ENCODE results near the gene FAHD1.

FAHD1 gene

GRCh38 chr16:1818204-1818872 is 8.7 kb upstream of the FAHD1 start:
- no peak for DNase-seq

GRCh38 chr16:1818873-1819525 is 8.0 kb upstream of the FAHD1 start:
- DNase-seq = no peak

- no peak for DNase-seq
Observed at GRCh38 chr16:1819611-1820010, 7.4 kb upstream of the FAHD1 start.

- no peak for DNase-seq
Observed at GRCh38 chr16:1820096-1820945, 6.7 kb upstream of the FAHD1 start.

- no peak for DNase-seq
Observed at GRCh38 chr16:1820946-1821290, 6.1 kb upstream of the FAHD1 start.

GRCh38 chr16:1821861-1822611 is 5.0 kb upstream of the FAHD1 start:
- no peak for DNase-seq

GRCh38 chr16:1822801-1823200 is 4.2 kb upstream of the FAHD1 start:
- no peak for DNase-seq

GRCh38 chr16:1823821-1824220 is 3.2 kb upstream of the FAHD1 start:
- DNase-seq = peak; percentile 76

GRCh38 chr16:1825381-1825863 is 1.6 kb upstream of the FAHD1 start:
- DNase-seq = no peak

- DNase-seq = peak; percentile 65
Observed at GRCh38 chr16:1825864-1826690, 929 bp upstream of the FAHD1 start.

- no peak for DNase-seq
Observed at GRCh38 chr16:1828645-1829410, 1.8 kb downstream of the FAHD1 start.

- no peak for DNase-seq
Observed at GRCh38 chr16:1830213-1830612, 3.2 kb downstream of the FAHD1 start.

GRCh38 chr16:1831186-1832075 is 4.4 kb downstream of the FAHD1 start:
- no peak for DNase-seq

- no peak for DNase-seq
Observed at GRCh38 chr16:1832838-1833454, 5.9 kb downstream of the FAHD1 start.

GRCh38 chr16:1834096-1834495 is 7.1 kb downstream of the FAHD1 start:
- no peak for DNase-seq

- no peak for DNase-seq
Observed at GRCh38 chr16:1839554-1839953, 12.5 kb downstream of the FAHD1 start.

- DNase-seq = no peak
Observed at GRCh38 chr16:1845985-1846384, 19.0 kb downstream of the FAHD1 start.

- DNase-seq = no peak
Observed at GRCh38 chr16:1846416-1846815, 19.4 kb downstream of the FAHD1 start.

- DNase-seq = no peak
Observed at GRCh38 chr16:1850981-1851380, 24.0 kb downstream of the FAHD1 start.

- no peak for DNase-seq
Observed at GRCh38 chr16:1851793-1852192, 24.8 kb downstream of the FAHD1 start.
